ENCODE measurements around the gene SPTBN1. TPM values are rescaled to one million over a fixed set of nuclear protein-coding genes. Genes with fewer than 3 reads are reported as not detected.

Gene SPTBN1
- total and polyA plus RNA-seq, 2 of the 13 experiments (the other 11 are each of a cell fraction or from before 2014, with no cell fraction given): 123 to 299 TPM

DNA sequence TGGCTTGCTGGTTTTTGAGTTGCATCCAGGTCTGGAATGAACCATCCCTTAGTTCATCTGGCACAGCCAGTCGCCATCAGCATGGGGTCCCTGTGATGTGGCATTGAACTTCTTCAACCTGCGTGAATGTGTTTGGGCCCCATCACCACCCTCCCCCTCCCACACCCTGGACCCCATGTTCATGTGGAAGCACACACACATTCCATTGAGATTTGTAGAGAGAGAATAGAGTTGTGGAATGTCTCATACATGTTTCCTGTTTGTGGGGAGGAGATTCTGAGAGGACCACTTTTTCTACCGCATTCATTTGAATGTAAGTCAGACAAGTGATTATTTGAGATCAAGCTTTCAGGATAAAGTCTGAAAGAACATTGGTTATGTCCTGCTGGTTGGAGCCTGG lies 149.7 kb downstream of the SPTBN1 start (continued):
- no peak for TF ChIP-seq IRX3 (CRISPR knock-in tag; IDR thresholded peaks at IDR 0.05; ENCODE audit: borderline replicate concordance, low read depth)
- TF ChIP-seq KLF9 (CRISPR knock-in tag; IDR thresholded peaks at IDR 0.05; ENCODE audit: low read depth): no peak
- no peak for TF ChIP-seq NKX3-1 (CRISPR knock-in tag; IDR thresholded peaks at IDR 0.05)
- no peak for TF ChIP-seq ZFP82 (CRISPR knock-in tag; IDR thresholded peaks at IDR 0.05; ENCODE audit: borderline replicate concordance)
- TF ChIP-seq NFKBIZ (CRISPR knock-in tag; IDR thresholded peaks at IDR 0.05): no peak
- TF ChIP-seq ZNF775 (CRISPR knock-in tag; IDR thresholded peaks at IDR 0.05; ENCODE audit: borderline replicate concordance): no peak

DNA sequence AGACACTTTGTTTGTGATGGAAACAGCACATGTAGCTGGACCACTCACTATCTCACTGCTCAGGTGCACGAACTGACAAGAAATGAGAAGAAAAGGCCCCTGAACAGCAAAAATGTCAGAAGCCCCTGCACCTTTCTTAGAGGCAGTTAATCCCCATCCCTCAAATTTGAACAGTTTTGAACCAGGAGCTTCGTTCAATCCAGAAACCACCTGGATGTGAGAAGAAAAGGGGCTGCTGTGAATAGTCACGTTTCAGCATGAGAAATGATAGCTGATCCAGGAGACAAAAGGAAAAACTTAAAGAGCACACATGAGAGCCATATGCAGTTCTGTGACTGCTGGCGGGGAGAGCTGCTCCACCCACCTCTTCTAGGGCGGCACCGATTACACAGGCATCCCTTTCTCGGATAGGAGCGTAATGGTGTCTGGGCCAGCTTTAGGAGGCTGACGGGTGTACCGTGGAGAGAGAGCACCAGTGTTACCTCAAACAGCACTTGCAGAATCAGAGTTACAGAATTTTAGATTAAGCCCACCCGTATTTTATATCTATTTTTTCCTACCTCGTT lies 150.3 kb downstream of the SPTBN1 start:
- 94% methylated on average over 12 of the region's 12 CpGs for WGBS (ENCODE audit: low lambda C conversion rate)
- Histone ChIP-seq H3K4me1 (ENCODE audit: insufficient read depth, low read length) (peaks cover 81% of the 10 kb centered on the region), H3K36me3 (replicated peaks in 1 of 2; ENCODE audit: control insufficient read depth in 1 of 2, insufficient read depth in 2 of 2, low read length in 2 of 2) (peaks cover 20 to 62% of the 10 kb centered on the region in 2 experiments), H3K4me2 (ENCODE audit: low read depth, low read length) (no peak overlapping the region), H2AFZ (ENCODE audit: low read length) (no peak overlapping the region), H4K20me1 (ENCODE audit: insufficient read depth, low read length) (peaks cover 97% of the 10 kb centered on the region), H3K9ac (ENCODE audit: insufficient read depth, low read depth, low read length) (no peak overlapping the region), H3K9me3 (ENCODE audit: low read length) (no peaks in the 10 kb centered on the region), H3K4me3 (replicated peaks in 1 of 3; ENCODE audit: insufficient read depth in 1 of 3, low read depth in 2 of 3, low read length in 3 of 3) (no peak overlapping the region), H3K79me2 (ENCODE audit: insufficient read depth, low read length) (peaks cover 100% of the 10 kb centered on the region), H3K27ac (ENCODE audit: extremely low read length, insufficient read depth, low read length) (no peak overlapping the region), H3K27me3 (ENCODE audit: control insufficient read depth in 1 of 2, insufficient read depth in 2 of 2, low read length in 2 of 2) (no peaks in the 10 kb centered on the region)
- BruUV-seq (replicated peaks): TSS peak; percentile 0
- CTCF ChIA-PET (ENCODE audit: low intra/inter-chr PET ratio, low total read pairs): no interaction called here
- POLR2A ChIA-PET: interaction anchor here (2.6 kb wide), 1 partner anchor 13 kb away, joined by 8 read pairs; no protein-coding TSS in a partner anchor
- intact Hi-C loops (cut with micrococcal nuclease; ENCODE audit: unreplicated experiment): no loop called here
- TF ChIP-seq TRIM24 (CRISPR knock-in tag; IDR thresholded peaks at IDR 0.05): no peak
- TF ChIP-seq ZNF562 (CRISPR knock-in tag; IDR thresholded peaks at IDR 0.05; ENCODE audit: borderline replicate concordance): no peak
- TF ChIP-seq RBM22 (optimal IDR thresholded peaks at IDR 0.05; ENCODE audit: low read length): peak; percentile 92
- no peak for TF ChIP-seq TCF12 (IDR thresholded peaks at IDR 0.05)
- no peak for TF ChIP-seq TCF12 (CRISPR knock-in tag; IDR thresholded peaks at IDR 0.05)
- TF ChIP-seq SCMH1 (CRISPR knock-in tag; IDR thresholded peaks at IDR 0.05; ENCODE audit: borderline replicate concordance): no peak
- TF ChIP-seq, protein P1, sequence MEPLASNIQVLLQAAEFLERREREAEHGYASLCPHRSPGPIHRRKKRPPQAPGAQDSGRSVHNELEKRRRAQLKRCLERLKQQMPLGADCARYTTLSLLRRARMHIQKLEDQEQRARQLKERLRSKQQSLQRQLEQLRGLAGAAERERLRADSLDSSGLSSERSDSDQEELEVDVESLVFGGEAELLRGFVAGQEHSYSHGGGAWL (CRISPR knock-in tag; IDR thresholded peaks at IDR 0.05): no peak
- no peak for TF ChIP-seq ZSCAN9 (CRISPR knock-in tag; IDR thresholded peaks at IDR 0.05; ENCODE audit: borderline replicate concordance)
- in situ Hi-C loops (cut with HindIII; ENCODE audit: extremely low pct_ligation_motif_present, low pct_unique_long_range_greater_than_20kb): no loop called here
- ATAC-seq (no peak), DNase-seq (ENCODE audit: low spot score) (no peak), FAIRE-seq (no peak)
